ENCODE measurements around the gene NARS2. TPM values are rescaled to one million over a fixed set of nuclear protein-coding genes. Genes with fewer than 3 reads are reported as not detected.
"Not testable (repeated sequence)": the region's sequence is repeated elsewhere in the genome, so short reads cannot be mapped to it uniquely, and the experiment has no call there.

Gene NARS2
- total RNA-seq, 1 experiment from 2014 or later, result 33.2 TPM

- no peak for DNase-seq (ENCODE audit: extremely low read depth, low read depth)
Measured at GRCh38 chr11:78576549-78577097, 2.0 kb upstream of the NARS2 start.

DNA sequence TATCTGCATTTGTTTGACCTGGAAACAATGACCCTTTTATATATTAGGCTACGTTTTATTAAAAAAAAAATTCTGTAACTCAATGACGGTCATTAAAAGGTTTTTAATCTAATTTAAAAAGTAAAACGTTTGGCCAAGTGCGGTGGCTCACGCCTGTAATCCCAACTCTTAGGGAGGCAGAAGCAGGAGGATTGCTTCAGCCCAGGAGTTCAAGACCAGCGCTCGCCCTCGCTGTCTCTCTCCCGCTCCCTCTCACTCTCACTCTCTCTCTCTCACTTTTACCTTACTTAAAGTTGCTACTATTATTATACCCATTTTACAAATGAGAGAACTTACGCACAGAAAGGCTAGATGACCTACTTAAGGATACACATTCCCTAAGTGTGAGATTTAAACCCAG lies 814 bp upstream of the NARS2 start:
- DNase-seq (ENCODE audit: extremely low read depth, low read depth), result no peak

GRCh38 chr11:78573681-78574080 lies 983 bp downstream of the NARS2 start:
- DNase-seq (ENCODE audit: extremely low read depth, low read depth), result no peak

DNA sequence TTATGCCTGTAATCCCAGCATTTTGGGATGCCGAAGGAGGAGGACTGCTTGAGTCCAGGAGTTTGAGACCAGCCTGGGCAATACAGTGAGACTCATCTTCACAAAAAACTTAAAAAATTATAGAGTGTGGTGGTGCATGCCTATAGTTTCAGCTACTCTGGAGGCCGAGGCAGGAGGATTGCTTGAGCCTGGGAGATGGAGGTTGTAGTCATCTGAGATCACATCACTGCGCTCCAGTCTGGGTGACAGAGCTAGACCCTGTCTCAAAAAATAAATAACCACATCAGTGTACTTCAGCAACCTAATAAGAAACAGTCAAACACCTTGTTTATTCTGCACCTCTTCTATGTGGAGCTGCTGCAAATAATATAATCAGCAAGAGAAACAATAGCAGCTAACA lies 1.4 kb downstream of the NARS2 start:
- DNase-seq (ENCODE audit: extremely low read depth, low read depth), result no peak

GRCh38 chr11:78572394-78572793 lies 2.3 kb downstream of the NARS2 start:
- no peak for DNase-seq (ENCODE audit: extremely low read depth, low read depth)

DNA sequence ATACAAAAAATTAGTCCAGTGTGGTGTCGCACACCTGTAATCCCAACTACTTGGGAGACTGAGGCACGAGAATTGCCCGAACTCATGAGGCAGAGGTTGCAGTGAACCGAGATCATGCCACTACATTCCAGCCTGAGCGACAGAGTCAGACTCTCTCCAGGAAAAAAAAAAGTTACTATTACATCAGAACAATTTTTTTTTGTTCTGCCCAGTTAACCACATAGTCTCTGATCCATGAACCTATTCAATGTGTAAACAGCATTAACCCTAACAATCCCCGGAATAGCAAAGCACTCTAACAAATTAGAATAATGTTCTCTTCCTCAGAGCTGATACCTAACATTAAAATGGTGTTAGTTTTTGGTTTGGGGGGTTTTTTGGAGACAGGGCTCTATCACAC lies 4.6 kb downstream of the NARS2 start:
- DNase-seq (ENCODE audit: extremely low read depth, low read depth), result no peak

GRCh38 chr11:78567209-78567608 lies 7.5 kb downstream of the NARS2 start:
- DNase-seq (ENCODE audit: extremely low read depth, low read depth), result no peak

DNA sequence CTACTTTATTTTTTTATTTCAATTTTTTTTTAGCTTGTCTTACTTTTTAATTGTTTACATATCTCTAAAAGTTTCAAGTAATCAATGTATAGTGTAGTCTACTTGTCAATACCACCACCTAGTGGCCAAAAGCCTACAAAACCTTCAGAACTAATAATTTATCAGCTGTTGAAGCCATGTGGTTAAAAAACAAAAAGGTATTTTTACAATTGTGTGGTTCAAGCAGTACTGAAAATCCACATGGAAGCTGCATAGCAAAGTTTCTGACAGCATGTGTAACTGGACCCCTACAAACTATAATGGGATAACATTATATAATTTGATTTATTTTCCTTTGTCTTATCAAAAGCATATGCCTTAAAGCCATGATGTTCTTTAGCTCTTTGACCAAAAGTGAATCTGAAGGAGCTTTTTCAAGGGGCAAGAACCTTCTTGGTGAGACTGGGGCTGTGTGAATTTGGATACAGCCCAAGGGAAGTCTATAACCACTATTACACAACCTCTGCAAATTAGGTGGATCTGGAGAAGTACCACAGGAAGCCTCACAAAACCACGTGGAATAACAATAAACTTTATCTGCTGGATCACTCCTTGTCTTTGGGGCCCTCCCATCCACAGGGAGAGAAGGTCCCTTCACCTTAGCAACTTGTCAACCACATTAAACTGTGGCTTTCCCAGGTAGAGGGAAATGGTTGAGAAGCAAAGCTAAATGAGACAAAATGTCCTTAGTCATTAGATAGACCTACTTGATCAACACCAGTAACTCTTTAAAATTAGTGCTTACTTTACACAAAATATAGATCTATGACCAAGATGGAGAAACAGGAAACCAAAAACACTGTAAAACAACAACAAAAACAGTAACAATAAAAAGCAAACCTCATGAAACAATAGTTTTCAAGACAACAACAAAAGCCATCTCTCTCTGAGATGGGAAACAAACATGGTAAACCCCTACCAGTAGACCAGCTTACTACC lies 9.9 kb downstream of the NARS2 start:
- peak; percentile 50 for DNase-seq (ENCODE audit: extremely low read depth, low read depth)

- DNase-seq (ENCODE audit: extremely low read depth, low read depth), result not testable (repeated sequence)
Measured at GRCh38 chr11:78564037-78564436, 10.6 kb downstream of the NARS2 start.

- not testable (repeated sequence) for DNase-seq (ENCODE audit: extremely low read depth, low read depth)
Measured at GRCh38 chr11:78563090-78563489, 11.6 kb downstream of the NARS2 start.

DNA sequence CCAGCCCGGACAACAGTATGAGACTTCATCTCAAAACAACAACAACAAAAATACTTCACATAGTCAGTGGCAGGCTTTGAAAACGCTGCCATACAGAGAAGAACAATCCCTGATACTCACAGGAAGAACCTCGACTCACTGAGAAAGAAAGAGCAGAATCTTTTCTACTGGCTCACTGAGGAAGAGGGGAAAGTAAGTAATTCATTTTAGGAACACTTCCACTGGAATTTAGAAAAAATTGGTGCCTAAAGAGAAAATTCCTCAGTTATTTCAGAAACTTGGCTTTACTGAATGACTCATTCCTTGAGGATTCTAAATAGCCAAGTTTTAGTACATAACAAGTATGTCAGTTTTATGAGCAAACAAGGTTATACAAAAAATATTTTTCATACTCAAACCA lies 12.3 kb downstream of the NARS2 start:
- DNase-seq (ENCODE audit: extremely low read depth, low read depth), result no peak

DNA sequence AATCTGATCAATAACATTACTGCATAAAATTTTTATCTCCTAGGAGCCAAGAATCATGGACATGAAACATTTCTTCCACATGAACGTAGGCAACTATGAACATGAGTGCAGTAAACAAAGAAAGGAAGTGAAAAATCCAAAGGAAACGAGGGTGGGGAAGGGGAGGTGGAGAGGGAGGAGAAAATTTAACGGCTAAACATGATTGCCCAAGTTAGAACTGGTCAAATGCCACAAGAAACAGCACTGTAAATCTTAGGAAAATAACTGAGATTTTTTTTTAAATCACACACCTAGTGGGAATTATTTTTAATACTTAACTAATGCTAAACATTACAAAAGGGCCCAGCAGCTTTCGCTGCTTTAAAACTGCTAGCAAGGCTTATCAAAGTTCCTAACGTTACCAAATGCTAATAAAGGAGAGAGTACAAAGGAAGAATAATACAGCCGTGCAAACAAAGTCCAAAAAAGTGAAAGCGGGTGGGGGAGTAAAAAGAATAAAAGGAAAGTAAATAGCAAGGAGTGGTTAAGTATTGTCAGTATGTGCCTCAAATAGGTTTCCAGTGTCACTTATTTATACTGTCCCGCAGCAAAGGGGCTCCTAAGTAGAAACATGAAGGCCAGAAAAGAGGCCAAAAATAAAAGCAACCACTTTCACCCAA lies 13.7 kb downstream of the NARS2 start:
- no peak for DNase-seq (ENCODE audit: extremely low read depth, low read depth)

DNA sequence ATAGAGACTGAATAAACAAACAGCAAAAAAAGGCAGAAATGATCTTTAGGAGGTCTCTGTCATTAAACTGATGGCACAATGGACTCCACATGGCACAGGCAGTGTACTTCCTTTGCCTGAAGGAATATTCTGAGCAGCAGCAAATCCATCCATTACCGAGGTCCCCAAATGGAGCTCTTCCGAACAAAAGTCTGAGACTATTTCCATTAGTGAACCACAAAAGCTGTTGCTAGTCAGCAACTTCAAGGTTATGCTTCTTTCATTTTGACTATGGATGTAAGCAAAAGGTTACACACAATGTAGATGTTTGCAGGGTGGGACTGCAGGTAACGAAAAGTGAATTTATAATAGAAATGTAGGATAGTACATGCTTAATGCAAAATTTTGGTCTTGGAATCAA lies 14.5 kb downstream of the NARS2 start:
- DNase-seq (ENCODE audit: extremely low read depth, low read depth), result no peak

DNA sequence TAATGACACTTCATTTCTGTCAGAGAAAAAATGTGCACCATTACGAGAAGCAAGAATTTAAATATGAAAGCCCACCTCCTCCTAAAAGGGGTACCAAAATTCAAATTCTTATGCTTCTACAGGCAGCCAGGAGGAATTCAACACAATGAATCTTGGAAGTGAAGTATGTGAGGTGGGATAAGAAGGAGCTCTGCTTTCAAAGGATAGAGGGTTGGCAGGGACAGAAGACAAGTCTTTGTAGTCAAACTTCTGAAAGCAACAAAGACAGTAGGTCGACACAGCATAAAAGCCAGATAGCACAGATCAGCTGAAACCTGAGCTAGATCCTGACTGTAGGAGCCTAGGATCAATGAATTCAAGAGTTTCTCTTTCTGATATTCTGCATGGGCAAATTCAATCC lies 17.4 kb downstream of the NARS2 start:
- DNase-seq (ENCODE audit: extremely low read depth, low read depth), result no peak

- DNase-seq (ENCODE audit: extremely low read depth, low read depth), result no peak
Measured at GRCh38 chr11:78555592-78555991, 19.1 kb downstream of the NARS2 start.

DNA sequence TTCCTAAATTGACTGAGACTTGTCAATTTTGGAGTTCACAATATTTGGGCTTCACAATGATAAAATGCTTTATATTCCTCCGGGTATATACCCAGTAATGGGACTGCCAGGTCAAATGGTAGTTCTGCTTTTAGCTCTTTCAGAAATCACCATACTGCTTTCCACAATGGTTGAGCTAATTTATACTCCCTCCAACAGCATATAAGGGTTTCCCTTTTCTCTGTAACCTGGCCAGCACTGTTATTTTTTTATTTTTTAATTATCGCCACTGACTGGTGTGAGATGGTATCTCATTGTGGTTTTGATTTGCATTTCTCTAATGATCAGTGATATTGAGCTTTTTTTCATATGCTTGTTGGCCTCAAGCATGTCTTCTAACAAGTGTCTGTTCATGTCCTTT lies 21.8 kb downstream of the NARS2 start:
- DNase-seq (ENCODE audit: extremely low read depth, low read depth), result no peak

DNA sequence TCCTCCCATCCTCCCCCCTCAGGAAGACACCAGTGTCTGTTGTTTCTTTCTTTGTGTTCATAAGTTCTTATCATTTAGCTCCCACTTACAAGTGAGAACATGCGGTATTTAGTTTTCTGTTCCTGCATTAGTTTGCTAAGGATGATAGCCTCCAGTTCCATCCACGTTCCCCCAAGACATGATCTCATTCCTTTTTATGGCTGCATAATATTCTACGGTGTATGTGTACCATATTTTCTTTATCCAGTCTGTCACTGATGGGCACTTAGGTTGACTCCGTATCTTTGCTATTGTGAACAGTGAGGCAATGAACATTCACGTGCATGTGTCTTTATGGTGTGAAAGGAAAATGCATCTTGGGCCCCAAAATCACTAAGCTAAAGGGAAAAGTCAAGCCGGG lies 22.5 kb downstream of the NARS2 start:
- not testable (repeated sequence) for DNase-seq (ENCODE audit: extremely low read depth, low read depth)

DNA sequence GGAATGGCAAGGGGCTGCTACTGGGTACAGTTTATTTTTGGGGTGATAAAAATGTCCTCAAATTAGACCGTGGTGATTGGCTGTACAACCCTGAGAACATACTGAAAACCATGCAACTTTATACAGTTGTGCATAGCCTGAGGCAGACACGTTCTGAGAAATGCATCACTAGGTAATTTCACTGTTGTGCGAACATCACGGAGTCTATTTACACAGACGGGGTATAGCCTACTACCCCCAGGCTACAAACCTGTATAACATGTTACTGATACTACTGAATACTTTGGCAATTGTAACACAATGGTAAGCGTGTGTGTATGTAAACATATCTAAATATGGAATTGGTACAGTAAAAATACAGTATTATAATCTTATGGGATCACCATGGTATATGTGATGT lies 23.6 kb downstream of the NARS2 start:
- DNase-seq (ENCODE audit: extremely low read depth, low read depth), result no peak

DNA sequence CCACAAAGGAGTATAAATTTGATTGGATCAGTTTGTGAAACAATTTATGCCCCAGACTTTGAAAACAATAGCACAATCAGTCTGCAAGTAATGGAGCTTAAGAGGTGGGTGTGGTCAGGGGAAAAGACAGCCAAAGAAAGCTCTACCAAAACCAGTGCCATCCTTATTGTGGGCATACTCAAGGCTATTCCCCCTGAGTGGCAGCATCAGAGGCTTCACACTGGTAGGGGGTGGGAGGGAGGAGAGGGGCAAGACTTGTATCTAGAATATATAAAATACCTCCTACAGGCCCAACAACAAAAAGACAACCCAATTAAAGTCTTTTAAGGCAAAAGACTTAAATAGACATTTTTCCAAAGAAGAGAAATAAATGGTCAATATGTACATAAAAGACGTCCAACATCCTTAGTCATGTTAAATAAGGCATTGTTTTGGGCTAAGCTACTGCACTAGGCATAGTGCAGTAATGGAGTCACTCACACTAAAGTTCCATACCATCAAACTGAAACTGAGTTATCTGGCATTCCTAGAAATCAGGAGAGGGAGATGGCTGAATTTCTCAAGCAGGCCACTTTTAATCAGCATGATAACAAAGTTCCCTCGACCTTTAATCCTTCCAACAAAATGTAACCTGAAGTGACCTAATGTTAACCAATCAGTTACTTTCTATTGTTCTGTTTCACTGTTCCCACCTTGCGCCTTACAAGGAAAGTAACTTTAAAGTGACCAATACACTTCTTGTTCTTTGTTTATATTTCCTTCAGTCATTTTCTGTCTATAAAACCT lies 24.8 kb downstream of the NARS2 start:
- DNase-seq (ENCODE audit: extremely low read depth, low read depth), result no peak

DNA sequence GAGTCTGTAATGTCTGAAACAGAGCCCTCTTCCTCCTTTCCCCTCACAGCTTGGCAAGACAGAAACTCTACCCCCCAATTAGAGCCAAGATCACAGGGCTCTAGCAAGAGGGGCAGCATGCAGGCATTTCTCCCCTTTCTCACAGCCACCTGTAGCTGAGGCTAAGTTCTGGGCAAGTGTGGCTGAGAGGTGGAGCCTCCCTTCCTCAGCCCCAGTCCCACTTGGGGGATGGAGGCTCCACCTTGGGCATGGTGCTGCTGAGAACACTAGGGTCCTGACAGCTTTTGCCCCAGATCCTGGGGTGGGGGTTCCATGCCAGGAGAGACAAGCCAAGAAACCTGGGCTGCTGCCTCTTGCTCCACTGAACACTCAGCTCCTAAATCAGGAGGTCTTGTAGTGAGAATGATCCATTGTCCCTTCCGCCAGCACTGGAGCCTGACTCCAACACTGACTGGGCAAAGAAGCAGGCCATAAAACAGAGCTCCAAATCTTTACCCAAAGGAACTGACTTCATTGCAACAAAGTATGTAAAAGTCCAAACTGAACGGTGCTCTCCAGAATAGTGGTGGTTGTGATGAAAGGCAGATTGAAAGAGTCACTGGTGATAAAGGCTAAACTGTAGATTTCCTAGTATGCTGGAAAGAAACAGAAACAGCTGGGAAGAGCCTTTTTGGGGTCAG lies 25.6 kb downstream of the NARS2 start:
- DNase-seq (ENCODE audit: extremely low read depth, low read depth), result no peak
